Mesodermal cell (in vitro differentiated cells): ENCODE results near the gene MRPL55.

ENCODE experiments used
- H3K27ac ChIP-seq: 2 replicates; pipeline ENCODE4 v1.7.0; 2013; ENCODE audit warnings: mild to moderate bottlenecking, low read depth, low read length, moderate library complexity; ENCODE audit not compliant: severe bottlenecking
- H3K36me3 ChIP-seq: 2 replicates; pipeline ENCODE4 v1.7.1; 2013; ENCODE audit warnings: mild to moderate bottlenecking, low read length, moderate library complexity; ENCODE audit not compliant: control insufficient read depth, insufficient read depth
- H3K4me1 ChIP-seq: one replicate; pipeline ENCODE4 v1.7.1; 2013; ENCODE audit warnings: mild to moderate bottlenecking, low read length; ENCODE audit not compliant: insufficient read depth, control insufficient read depth, poor library complexity, severe bottlenecking
- H3K4me3 ChIP-seq: 2 replicates; pipeline ENCODE4 v1.7.0; 2013; ENCODE audit warnings: low read length, control low read depth, mild to moderate bottlenecking; ENCODE audit not compliant: insufficient read depth, poor library complexity, severe bottlenecking; ENCODE audit errors: extremely low read depth
- H3K9me3 ChIP-seq: 2 replicates; pipeline ENCODE4 v1.7.1; 2013; ENCODE audit warnings: mild to moderate bottlenecking, low read length, moderate library complexity; ENCODE audit not compliant: control insufficient read depth
- WGBS, 2 experiments: methylation state at CpG; one replicate each; pipeline ENCODE4 v1.1.5; 2013; ENCODE audit warnings: missing lambda C conversion rate in 2 of 2; ENCODE audit not compliant: insufficient coverage in 2 of 2; 5-methylcytosine and 5-hydroxymethylcytosine counted together

Gene MRPL55

GRCh38 chr1:228082214-228082917, 26.7 kb downstream of the MRPL55 start, which contains the start of gene ARF1:
Gene ARF1, plus strand, starts transcription at chr1:228082708. Its CDS starts 14,407 bp downstream, at chr1:228097115.
- 1% methylated on average over 62 to 87 of the region's 87 CpGs for WGBS, 2 experiments
- peak within 1 kb of the TSS; percentile 99 for H3K27ac ChIP-seq
- H3K4me3 ChIP-seq: peak within 1 kb of the TSS; percentile 97
- no peaks in the 10 kb centered on the region for H3K9me3 ChIP-seq
- peaks cover 30% of the 10 kb centered on the region for H3K36me3 ChIP-seq
- peaks cover 32% of the 10 kb centered on the region for H3K4me1 ChIP-seq

DNA sequence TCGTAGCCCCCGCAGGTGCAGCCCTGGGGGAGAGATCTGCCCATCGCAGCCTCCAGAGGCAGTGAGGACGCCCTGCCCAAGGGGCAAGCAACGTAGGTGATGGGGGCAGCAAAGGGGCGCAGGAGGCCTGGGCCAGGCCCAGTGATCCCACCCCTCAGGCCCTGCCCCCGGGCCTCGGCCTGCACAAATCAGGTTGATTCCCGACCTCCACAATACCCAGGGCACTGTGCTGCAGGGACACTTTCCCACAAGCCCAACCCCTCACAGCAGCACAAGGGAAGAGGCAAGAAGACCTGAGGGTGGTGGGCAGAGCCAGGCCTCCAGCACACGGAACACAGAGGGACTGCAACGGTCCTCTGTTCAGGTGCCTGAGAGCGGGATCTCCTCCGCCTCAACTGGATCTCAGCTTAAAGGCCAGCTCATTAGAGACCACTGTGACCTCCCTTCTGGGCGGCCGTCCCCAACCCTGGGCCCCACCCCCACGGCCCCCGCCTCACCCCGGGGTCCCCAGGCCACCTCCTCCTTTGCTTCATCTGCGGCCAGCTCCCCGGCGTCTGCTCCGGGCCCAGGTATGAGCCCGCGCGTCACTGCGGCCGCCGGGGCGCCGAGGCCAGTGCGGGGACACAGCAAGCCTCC, 27.4 kb downstream of the MRPL55 start:
- Histone ChIP-seq H3K4me3 (peak overlapping the region; percentile 97), H3K36me3 (peaks cover 24% of the 10 kb centered on the region), H3K9me3 (no peaks in the 10 kb centered on the region), H3K27ac (no peak overlapping the region), H3K4me1 (peaks cover 26% of the 10 kb centered on the region)
- 11 to 24% methylated on average over 17 to 19 of the region's 31 CpGs for WGBS, 2 experiments

GRCh38 chr1:228081144-228081543, 28.0 kb downstream of the MRPL55 start:
- H3K9me3 ChIP-seq: no peaks in the 10 kb centered on the region
- peak overlapping the region; percentile 97 for H3K4me3 ChIP-seq
- H3K27ac ChIP-seq: no peak overlapping the region
- WGBS, 2 experiments: 100% methylated on average over 2 to 5 of the region's 7 CpGs
- peaks cover 21% of the 10 kb centered on the region for H3K36me3 ChIP-seq
- H3K4me1 ChIP-seq: peaks cover 21% of the 10 kb centered on the region

DNA sequence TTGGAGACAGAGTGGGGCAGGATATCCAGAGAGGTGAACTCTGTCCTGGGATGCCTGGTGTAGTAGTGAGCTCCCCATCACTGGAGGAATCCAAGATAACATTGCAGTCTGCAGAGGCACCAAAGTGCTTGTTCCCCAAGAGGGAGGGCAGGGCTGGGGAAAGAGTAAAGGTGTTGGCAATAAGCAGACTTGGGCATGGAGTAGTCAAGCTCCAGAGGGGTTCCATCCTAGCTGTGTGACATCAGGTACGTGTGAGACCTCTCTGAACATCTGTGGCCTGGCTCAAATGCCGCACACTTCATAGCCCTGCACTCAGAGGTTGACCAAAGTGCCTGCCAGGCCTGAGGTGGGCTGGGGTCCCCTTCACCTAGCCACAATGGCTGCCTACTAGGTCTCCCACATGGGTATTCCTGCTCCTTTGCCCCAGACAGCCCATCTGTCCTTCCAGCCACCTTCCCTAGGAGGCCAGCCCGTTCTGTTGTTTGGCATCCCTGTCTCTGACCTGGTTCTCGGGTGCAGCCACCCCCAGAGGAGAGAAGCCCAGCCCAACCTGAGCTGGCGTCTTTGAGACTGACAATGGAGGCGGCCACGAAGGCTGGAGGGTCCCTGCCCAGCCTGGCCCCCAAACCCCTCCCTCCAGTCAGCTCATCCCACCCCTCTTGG, 29.4 kb downstream of the MRPL55 start:
- Histone ChIP-seq H3K27ac (no peak overlapping the region), H3K4me3 (no peak overlapping the region), H3K36me3 (peaks cover 15% of the 10 kb centered on the region), H3K9me3 (no peaks in the 10 kb centered on the region), H3K4me1 (peaks cover 10% of the 10 kb centered on the region)
- WGBS, 2 experiments: 76 to 80% methylated on average over 3 to 7 of the region's 7 CpGs

DNA sequence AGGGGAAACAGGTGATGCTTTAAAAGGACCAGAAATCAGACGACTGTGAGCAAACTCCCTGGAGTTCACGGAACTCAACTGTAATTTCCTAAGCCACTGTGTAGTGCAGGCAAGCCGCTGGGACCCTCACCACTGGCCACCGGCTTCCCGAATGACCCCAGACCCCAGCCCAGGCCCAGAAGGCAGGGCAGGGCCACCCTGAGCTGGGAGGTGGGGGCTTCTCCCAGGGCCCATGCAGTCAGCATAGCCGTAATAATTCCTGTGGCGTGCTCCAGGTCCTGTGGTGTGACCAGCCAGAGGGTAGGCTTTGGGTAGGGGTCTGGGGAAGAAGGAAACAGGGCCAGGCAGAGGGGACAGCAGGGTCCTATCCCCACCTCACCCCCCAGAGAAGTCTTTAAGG, 30.1 kb downstream of the MRPL55 start:
- 85 to 90% methylated on average over 5 to 7 of the region's 7 CpGs for WGBS, 2 experiments
- no peak overlapping the region for H3K4me3 ChIP-seq
- H3K4me1 ChIP-seq: peaks cover 6% of the 10 kb centered on the region
- peaks cover 8% of the 10 kb centered on the region for H3K36me3 ChIP-seq
- no peak overlapping the region for H3K27ac ChIP-seq
- no peaks in the 10 kb centered on the region for H3K9me3 ChIP-seq

- Histone ChIP-seq H3K4me3 (no peak overlapping the region), H3K4me1 (peaks cover 6% of the 10 kb centered on the region), H3K9me3 (no peaks in the 10 kb centered on the region), H3K36me3 (no peaks in the 10 kb centered on the region), H3K27ac (no peak overlapping the region)
- WGBS, 2 experiments: 82 to 83% methylated on average over 8 to 9 of the region's 10 CpGs
Observed at GRCh38 chr1:228077565-228078330, 31.4 kb downstream of the MRPL55 start.

DNA sequence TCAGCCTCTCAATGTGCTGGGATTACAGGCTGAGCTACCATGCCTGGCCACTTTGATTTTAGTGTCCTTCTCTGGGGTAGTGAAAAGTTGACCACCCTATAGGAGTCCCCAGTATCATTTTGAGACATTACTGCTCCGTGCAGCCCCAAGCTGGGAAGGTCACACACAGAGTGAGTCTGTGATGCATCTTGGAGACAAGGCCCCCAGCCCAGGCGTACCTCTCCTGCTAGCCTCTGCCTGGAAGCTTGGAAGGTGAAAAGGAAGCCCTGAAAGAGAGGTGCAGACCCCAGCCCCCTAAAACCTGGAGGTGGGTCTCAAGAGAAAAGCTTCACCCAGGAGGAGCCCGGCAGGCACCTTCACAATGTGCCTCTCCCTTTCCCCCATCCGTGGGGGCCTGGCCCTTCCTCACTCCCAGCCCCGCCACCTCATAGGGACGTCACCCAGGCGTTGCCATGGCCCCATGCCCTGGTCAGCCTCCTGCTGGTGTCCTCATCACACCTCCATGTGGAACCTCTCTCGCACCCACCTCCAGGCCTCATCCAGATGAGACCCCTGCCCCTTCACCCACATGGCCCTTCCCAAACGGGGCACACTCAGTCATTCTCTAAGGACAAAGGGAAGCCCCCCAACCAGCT, 32.2 kb downstream of the MRPL55 start:
- WGBS, 2 experiments: 72 to 81% methylated on average over 6 to 9 of the region's 9 CpGs
- Histone ChIP-seq H3K4me1 (peaks cover 6% of the 10 kb centered on the region), H3K27ac (no peak overlapping the region), H3K36me3 (no peaks in the 10 kb centered on the region), H3K4me3 (no peak overlapping the region), H3K9me3 (no peaks in the 10 kb centered on the region)

DNA sequence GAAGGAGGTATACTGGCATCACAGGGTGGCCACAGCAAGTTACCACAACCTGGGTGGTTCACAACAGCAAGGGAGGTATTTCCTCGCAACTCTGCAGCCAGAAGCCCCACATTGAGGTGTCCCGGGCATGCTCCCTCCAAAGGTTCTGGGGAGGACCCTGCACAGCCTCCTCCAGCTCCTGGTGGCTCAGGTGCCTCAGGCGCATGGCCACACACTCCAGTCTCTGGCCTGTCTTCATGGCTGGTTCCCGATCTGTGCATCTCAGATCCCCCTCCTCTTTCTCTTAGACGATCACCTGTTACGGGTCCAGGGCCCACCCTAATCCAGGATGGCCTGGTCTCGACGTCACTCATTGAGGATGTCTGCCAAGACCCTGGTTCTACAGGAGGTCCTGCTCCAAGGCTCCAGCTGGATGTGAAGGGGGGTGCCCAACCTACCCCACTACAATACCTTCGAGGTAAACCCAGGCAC, 33.3 kb downstream of the MRPL55 start:
- Histone ChIP-seq H3K4me1 (no peaks in the 10 kb centered on the region), H3K4me3 (no peak overlapping the region), H3K9me3 (no peaks in the 10 kb centered on the region), H3K27ac (no peak overlapping the region), H3K36me3 (no peaks in the 10 kb centered on the region)
- 87 to 93% methylated on average over 6 to 8 of the region's 9 CpGs for WGBS, 2 experiments

DNA sequence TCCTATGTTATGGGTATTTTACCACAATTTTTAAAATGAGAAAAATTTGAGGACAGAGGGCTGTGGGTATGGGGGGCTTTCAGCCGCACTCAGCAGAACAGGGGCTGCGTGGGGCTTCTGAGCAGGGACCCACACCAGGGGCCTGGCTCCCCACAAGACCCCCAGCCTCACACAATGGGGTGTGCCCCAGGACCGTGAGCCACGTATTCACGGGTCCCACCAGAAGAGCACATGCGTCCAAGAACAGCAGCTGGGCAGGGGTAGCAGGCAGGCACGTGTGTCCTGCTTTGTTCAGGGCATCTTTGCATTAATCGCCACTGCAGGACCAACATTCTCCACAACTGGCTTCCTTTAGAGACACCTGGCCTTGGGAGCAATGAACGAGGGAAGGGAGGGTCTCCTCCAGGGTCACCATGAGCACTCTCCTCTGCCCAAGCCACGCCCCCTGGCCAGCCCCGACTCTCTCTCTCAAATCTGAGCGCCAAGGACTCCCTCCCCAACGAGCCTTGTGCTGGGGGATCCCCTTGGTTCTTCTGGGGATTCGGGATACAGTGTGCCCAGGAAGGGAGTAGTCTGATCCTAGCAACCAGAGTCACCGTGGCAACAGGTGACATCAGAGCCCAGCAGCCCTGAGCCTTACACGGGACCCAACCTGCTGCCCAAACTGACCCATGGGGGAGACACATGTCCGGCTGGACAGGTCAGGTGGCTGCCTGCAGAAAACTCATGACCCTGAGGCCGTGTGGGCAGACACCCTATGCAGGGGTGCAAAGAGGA, 34.0 kb downstream of the MRPL55 start:
- Histone ChIP-seq H3K9me3 (no peaks in the 10 kb centered on the region), H3K36me3 (no peaks in the 10 kb centered on the region), H3K4me1 (no peaks in the 10 kb centered on the region), H3K27ac (no peak overlapping the region), H3K4me3 (no peak overlapping the region)
- WGBS, 2 experiments: 80 to 89% methylated on average over 12 to 14 of the region's 18 CpGs
